GM12865 (cell line): ENCODE results near the gene STYX.

Experiments
- DNase-seq: peaks from one replicate; pipeline ENCODE4 v3.0.0; 2010; ENCODE audit warnings: low read depth
- H3K4me3 ChIP-seq: 2 replicates; pipeline ENCODE4 v1.5.1; 2011; ENCODE audit warnings: mild to moderate bottlenecking, low read depth, low read length, control low read depth
- CTCF ChIP-seq: IDR thresholded peaks from 2 replicates; pipeline ENCODE4 v1.5.1; 2011; ENCODE audit warnings: low read length, control low read depth, low read depth, inconsistent platforms; ENCODE audit not compliant: insufficient read depth; ENCODE audit errors: missing control alignments

The STYX gene

GRCh38 chr14:52693532-52693931 is 36.4 kb upstream of the STYX start:
- peak overlapping the region; percentile 78 for H3K4me3 ChIP-seq
- no peak for TF ChIP-seq CTCF
- DNase-seq = no peak

- H3K4me3 ChIP-seq = peak overlapping the region; percentile 78
- TF ChIP-seq CTCF = no peak
- peak; percentile 88 for DNase-seq
Measured at GRCh38 chr14:52694761-52695480, 35.0 kb upstream of the STYX start.

DNA sequence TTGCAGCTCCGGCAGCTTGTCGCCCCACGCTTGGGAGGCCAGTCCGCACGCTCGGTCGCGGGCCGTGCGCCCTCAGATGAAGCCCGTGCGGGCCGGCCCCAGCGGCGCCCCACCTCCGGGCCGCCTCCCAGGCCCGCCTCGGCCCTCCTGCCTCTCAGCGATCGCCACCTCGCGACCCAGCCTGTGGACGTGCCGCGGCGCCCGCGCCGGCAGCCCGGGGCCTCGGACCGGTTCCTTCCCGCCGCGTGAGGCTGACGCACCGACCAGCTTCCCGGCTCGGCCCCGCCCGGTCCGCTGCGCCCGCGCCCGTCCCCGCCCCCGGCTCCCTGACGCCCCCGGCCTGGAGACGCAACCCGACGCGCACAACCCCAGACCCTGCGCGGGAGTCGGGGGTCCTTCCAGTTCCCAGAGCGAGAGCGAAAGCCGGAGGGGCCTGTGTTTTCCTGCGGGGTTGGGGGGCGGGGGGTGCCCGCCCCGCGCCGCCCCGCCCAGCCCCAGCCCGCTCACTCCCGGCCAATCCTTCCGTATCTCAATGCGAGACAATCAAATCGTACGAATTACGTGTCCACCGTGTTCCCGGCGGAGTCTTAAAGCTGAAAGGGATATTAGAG is 34.4 kb upstream of the STYX start, which contains the start of gene ERO1A:
Gene ERO1A (minus strand): TSS at position 78 of the 611 bp plus-strand sequence. CDS start 77 bp downstream, at position 1.
- TF ChIP-seq CTCF = no peak
- DNase-seq = peak; percentile 83
- H3K4me3 ChIP-seq = peak within 1 kb of the TSS; percentile 78

DNA sequence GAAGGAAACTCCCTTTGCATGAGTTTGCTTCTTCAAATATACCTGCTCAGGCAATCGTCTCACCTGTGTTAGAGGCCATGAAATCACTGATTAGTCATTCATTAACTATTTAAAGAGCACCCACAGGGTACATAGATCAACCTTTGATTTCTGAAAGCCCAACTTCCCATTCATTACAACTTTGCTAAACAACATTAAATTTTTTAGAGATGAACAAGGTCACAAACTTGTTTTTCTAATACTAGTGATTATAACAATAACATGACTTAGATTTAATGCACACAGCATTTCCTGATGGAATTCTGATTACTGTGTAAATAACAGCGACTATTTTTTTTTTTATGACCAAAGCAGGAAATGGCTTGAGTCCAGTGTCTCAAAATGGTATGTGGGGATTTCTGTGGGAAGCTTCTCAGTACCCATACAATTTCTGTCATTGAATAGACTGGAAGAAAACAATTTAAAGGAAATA is 29.2 kb upstream of the STYX start:
- TF ChIP-seq CTCF = no peak
- DNase-seq = no peak
- no peak overlapping the region for H3K4me3 ChIP-seq

DNA sequence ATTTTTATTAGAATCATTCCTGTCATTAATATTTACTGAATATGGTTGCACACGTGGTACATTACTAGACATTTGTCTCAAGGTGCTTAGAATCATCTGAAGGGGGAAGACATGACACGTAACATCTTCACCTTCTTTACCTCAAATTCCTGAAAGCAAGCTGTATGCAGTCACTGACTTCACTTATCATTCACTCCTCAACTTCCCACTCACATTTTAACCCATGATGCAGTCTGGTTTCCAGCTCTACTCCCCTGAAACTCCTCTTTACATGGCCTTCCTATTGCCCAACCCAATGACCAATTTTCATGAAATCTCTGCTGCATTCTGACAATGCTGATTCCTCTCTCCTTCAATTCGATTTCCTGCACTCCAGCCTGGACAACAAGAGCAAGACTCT is 28.7 kb upstream of the STYX start:
- TF ChIP-seq CTCF = no peak
- no peak overlapping the region for H3K4me3 ChIP-seq
- no peak for DNase-seq

GRCh38 chr14:52703225-52703624 is 26.7 kb upstream of the STYX start:
- no peak for TF ChIP-seq CTCF
- H3K4me3 ChIP-seq = no peak overlapping the region
- no peak for DNase-seq

DNA sequence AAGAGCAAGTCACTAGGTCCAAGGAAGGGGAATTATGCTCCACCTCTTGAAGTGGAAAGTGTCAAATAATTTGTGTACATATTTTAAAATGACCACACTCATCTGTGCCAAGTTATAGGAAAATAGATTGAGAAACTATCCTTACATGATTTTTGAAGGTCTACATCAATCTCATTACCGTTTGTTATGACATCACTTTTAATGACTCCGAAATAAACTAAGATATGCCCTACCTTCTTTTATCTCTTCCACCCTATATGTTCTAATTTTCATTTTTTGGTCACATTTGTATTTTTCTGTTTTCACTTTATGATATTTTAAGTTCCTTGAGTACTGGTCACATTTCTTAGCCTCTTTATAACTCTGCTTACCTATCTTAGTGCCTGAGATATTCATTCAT is 26.3 kb upstream of the STYX start:
- TF ChIP-seq CTCF = no peak
- DNase-seq = no peak
- H3K4me3 ChIP-seq = no peak overlapping the region
